K562 (cell line): ENCODE results near the gene TMEM14C. TPM values are rescaled to one million over a fixed set of nuclear protein-coding genes. Genes with fewer than 3 reads are reported as not detected.

Experiments used
- ATAC-seq: fragments of 200-7000 bp; cut with Tn5 transposase; 3 replicates; pipeline ENCODE4 v1.9.1; 2020; ENCODE audit warnings: moderate library complexity
- BruUV-seq: library from RNA; stranded (reverse); fragments of 400-500 nt; replicated peaks from 2 replicates; lab custom pipeline; 2021; lab: Mats Ljungman, UMichigan
- CTCF ChIA-PET: fragments of 300-600 bp; formaldehyde crosslinking; extraction: SDS; loops from one replicate; lab custom pipeline; 2021; ENCODE audit warnings: low intra/inter-chr PET ratio; lab: Yijun Ruan, JAX
- POLR2A ChIA-PET: fragments of 300-600, 350-650 bp; sonication (Branson Sonifier 250); formaldehyde crosslinking; extraction: SDS; loops from one replicate; lab custom pipeline; 2021; ENCODE audit warnings: antibody characterized with exemption, inconsistent platforms; lab: Yijun Ruan, JAX
- DNase-seq, 4 experiments: peaks; one replicate each; pipeline versions ENCODE4 v3.0.0 to v3.0.0-alpha.2; 2011 to 2018; ENCODE audit warnings: low spot score in 3 of 4, mixed read lengths in 3 of 4; ENCODE audit errors: extremely low read depth in 1 of 4
- FAIRE-seq: peaks from 2 replicates; lab custom pipeline; 2011; peaks lifted over from hg19 to GRCh38; lab: Jason Lieb, UNC
- H2AFZ ChIP-seq: 2 replicates; pipeline ENCODE4 v1.6.0; 2011; ENCODE audit warnings: low read depth, low read length, control low read depth, inconsistent platforms
- H3K27ac ChIP-seq: fragments of 200-600 bp; 3 replicates; pipeline ENCODE4 v1.8.0; 2011; ENCODE audit warnings: low read depth, mild to moderate bottlenecking, control low read depth, inconsistent platforms, low read length, moderate library complexity, mixed read lengths; ENCODE audit errors: extremely low read depth
- H3K27me3 ChIP-seq, 2 experiments: fragments of 300-600 bp in 1 of 2; 2 replicates in 1 of 2; 3 replicates in 1 of 2; pipeline versions ENCODE4 v1.6.0 to v1.8.0; 2011; ENCODE audit warnings: inconsistent platforms in 2 of 2, low read length in 2 of 2, mild to moderate bottlenecking in 1 of 2, mixed read lengths in 1 of 2, moderate library complexity in 1 of 2; ENCODE audit not compliant: control insufficient read depth in 2 of 2, insufficient read depth in 2 of 2
- H3K36me3 ChIP-seq: fragments of 300-600 bp; 3 replicates; pipeline ENCODE4 v1.8.0; 2011; ENCODE audit warnings: mild to moderate bottlenecking, low read length, inconsistent platforms; ENCODE audit not compliant: control insufficient read depth, insufficient read depth
- H3K4me1 ChIP-seq, 2 experiments: fragments of 200-600 bp in 1 of 2; replicated peaks in 1 of 2; 2 replicates in 1 of 2; 3 replicates in 1 of 2; pipeline versions ENCODE4 v1.5.1 to v1.8.0; 2011; ENCODE audit warnings: inconsistent platforms in 2 of 2, low read length in 2 of 2, mild to moderate bottlenecking in 1 of 2, mixed read lengths in 1 of 2, moderate library complexity in 1 of 2; ENCODE audit not compliant: control insufficient read depth in 2 of 2, insufficient read depth in 2 of 2
- H3K4me2 ChIP-seq: 2 replicates; pipeline ENCODE4 v1.6.1; 2011; ENCODE audit warnings: low read length, control low read depth, inconsistent platforms, mixed read lengths; ENCODE audit not compliant: insufficient read depth
- H3K4me3 ChIP-seq: fragments of 200-600 bp; sonication (generic), shearing (Covaris generic); 2 replicates; pipeline ENCODE4 v1.5.1; 2016; ENCODE audit warnings: control low read depth, inconsistent platforms
- H3K79me2 ChIP-seq: fragments of 200-600 bp; 3 replicates; pipeline ENCODE4 v1.8.0; 2011; ENCODE audit warnings: low read length, inconsistent platforms; ENCODE audit not compliant: control insufficient read depth, insufficient read depth
- H3K9ac ChIP-seq, 2 experiments: 2 replicates each; pipeline versions ENCODE4 v1.6.0 to v1.6.1; 2011; ENCODE audit warnings: low read depth in 2 of 2, low read length in 2 of 2, control low read depth in 1 of 2, inconsistent platforms in 1 of 2, mild to moderate bottlenecking in 1 of 2, mixed read lengths in 1 of 2; ENCODE audit not compliant: insufficient read depth in 1 of 2
- H3K9me1 ChIP-seq: one replicate; pipeline ENCODE4 v1.6.0; 2011; ENCODE audit warnings: inconsistent platforms, mild to moderate bottlenecking, low read length, moderate library complexity; ENCODE audit not compliant: control insufficient read depth, insufficient read depth
- H3K9me3 ChIP-seq: replicated peaks from 2 replicates; pipeline ENCODE4 v1.5.1; 2011; ENCODE audit warnings: low read depth, low read length, inconsistent platforms; ENCODE audit not compliant: control insufficient read depth, insufficient read depth
- H4K20me1 ChIP-seq: replicated peaks from 2 replicates; pipeline ENCODE4 v1.6.1; 2011; ENCODE audit warnings: low read length, inconsistent platforms, mixed read lengths; ENCODE audit not compliant: control insufficient read depth, insufficient read depth
- KAT7 ChIP-seq: sonication (generic); formaldehyde crosslinking; IDR thresholded peaks from 2 replicates; pipeline ENCODE4 v1.8.0; 2022; ENCODE audit warnings: missing genetic modification reagents, mild to moderate bottlenecking, borderline replicate concordance
- TAF7 ChIP-seq: fragments of 450-650 bp; IDR thresholded peaks from 2 replicates; pipeline ENCODE4 v1.6.1; 2016; ENCODE audit warnings: missing genetic modification characterization, missing compliant biosample characterization
- WGBS: fragments of 100-300 bp; shearing (Covaris generic); methylation state at CpG from one replicate; pipeline ENCODE4 v1.1.6; 2016; ENCODE audit warnings: low coverage, mixed read lengths; ENCODE audit not compliant: insufficient coverage; ENCODE audit errors: missing lambda C conversion rate; 5-methylcytosine and 5-hydroxymethylcytosine counted together
- in situ Hi-C: fragments of 300-500 bp; cut with MboI; formaldehyde crosslinking; loops from 4 replicates; pipeline ENCODE4 v1.15.0; 2018; ENCODE audit warnings: inconsistent platforms, mixed read lengths
- intact Hi-C: fragments of 100-400 bp; cut with micrococcal nuclease; formaldehyde crosslinking; loops from 2 replicates; pipeline ENCODE4 v1.14.2; 2022
- polyA plus RNA-seq, 8 experiments: library from polyadenylated mRNA; depleted of rRNA in 4 of 8; stranded (reverse) in 5 of 8; unstranded in 3 of 8; fragments of >200 nt; fragmentation: Nextera tagmentation in 2 of 8; fragmentation: Illumina TruSeq in 1 of 8; extraction: Ambion mirVana in 2 of 8; extraction: Trizol in 1 of 8; gene quantifications; 2 replicates each; pipeline versions ENCODE4 v1.2.1 to v1.2.3, GENCODE V29; 2011 to 2014; ENCODE audit warnings: inconsistent platforms in 1 of 8, missing spikeins in 1 of 8
- total RNA-seq, 7 experiments: library from RNA; depleted of rRNA in 6 of 7; stranded (reverse); fragments of >200 nt in 6 of 7; fragmentation: Illumina TruSeq in 2 of 7; extraction: Trizol in 2 of 7; gene quantifications; 2 replicates each; pipeline versions ENCODE4 v1.2.1 to v1.2.3, GENCODE V29; 2011 to 2021; ENCODE audit warnings: low replicate concordance in 1 of 7
- TF ChIP-seq, protein P1 (sequence below), 3 experiments: fragments of 200-800 bp in 1 of 3; fragments of 250-450 bp in 1 of 3; fragments of 450-650 bp in 1 of 3; sonication (Bioruptor Pico) in 1 of 3; sonication (Bioruptor generic) in 1 of 3; formaldehyde crosslinking in 1 of 3; IDR thresholded peaks; 2 replicates each; pipeline versions ENCODE4 v1.6.1 to v1.8.0; 2016 to 2022; ENCODE audit warnings: mild to moderate bottlenecking in 2 of 3, missing genetic modification characterization in 2 of 3, missing compliant biosample characterization in 1 of 3, moderate library complexity in 1 of 3
- TF ChIP-seq, protein P2 (sequence below): sonication (generic); formaldehyde crosslinking; IDR thresholded peaks from 2 replicates; pipeline ENCODE4 v1.8.0; 2022; ENCODE audit warnings: missing genetic modification reagents, mild to moderate bottlenecking, borderline replicate concordance
- TF ChIP-seq, protein P3 (sequence below): fragments of 250-450 bp; sonication (Bioruptor Pico); IDR thresholded peaks from 2 replicates; pipeline ENCODE4 v1.5.0; 2021
- TF ChIP-seq, protein P4 (sequence below): fragments of 450-650 bp; IDR thresholded peaks from one replicate; pipeline ENCODE4 v1.6.1; 2018; ENCODE audit warnings: mild to moderate bottlenecking, moderate library complexity; ENCODE audit not compliant: partially characterized antibody

TMEM14C gene
- total and polyA plus RNA-seq, 9 of the 15 experiments (the other 6 are each of a cell fraction or from before 2014, with no cell fraction given) = 151 to 496 (median 263) TPM

DNA sequence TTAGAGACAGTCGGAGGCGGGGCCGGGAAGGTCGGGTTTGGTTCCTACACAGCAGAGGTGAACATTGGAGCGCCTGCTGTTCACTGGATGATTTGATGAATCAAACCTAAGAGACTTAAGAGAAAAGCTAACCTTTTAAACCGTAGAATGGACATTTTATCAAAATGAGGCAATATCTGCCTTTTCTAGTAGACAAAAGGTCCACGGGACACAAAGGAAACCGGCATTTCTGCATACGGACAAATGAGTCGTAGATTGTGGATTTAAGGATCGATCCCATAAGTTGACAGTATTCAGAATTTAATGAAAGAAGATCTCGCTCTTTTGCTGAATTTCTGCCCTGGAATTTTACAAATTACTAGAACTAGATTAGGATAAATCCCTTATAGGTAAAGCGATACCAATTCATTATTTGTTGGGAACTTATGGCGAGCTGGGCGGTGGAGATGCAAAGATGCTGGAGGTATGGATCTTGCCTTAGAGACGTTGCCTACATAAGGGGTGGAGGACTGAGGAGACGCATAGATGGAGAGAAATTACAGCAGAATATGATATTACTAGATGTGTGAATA lies 27.7 kb upstream of the TMEM14C start:
- intact Hi-C loops (loop anchor here (2.0 kb wide), 2 partner anchors 176 to 184 kb away; no protein-coding TSS in a partner anchor), in situ Hi-C loops (no loop called here)
- POLR2A ChIA-PET = interaction anchor here (0.5 to 1.8 kb wide), 19 partner anchors 8 to 1733 kb away, joined by 3 to 12 read pairs (median 3); no protein-coding TSS in a partner anchor
- Histone ChIP-seq H4K20me1 (no peaks in the 10 kb centered on the region), H3K9me1 (no peaks in the 10 kb centered on the region), H2AFZ (peak overlapping the region; percentile 81), H3K36me3 (peaks cover 43% of the 10 kb centered on the region), H3K4me3 (peak overlapping the region; percentile 55), H3K4me2 (peak overlapping the region; percentile 94), H3K9me3 (peaks cover 3% of the 10 kb centered on the region; the same call in 1 of the 2 replicates), H3K4me1 (peaks cover 5 to 13% of the 10 kb centered on the region in 2 experiments; a peak in 4 of 5 replicates), H3K27ac (peak overlapping the region; percentile 84), H3K79me2 (peaks cover 68% of the 10 kb centered on the region), H3K27me3 (no peaks in the 10 kb centered on the region), H3K9ac (peak overlapping the region; percentile 89 to 100)
- BruUV-seq = no TSS peak
- FAIRE-seq (no peak), DNase-seq (peak in 2 of 4 experiments; percentile 34 to 40), ATAC-seq (0 out of 3 replicates have a peak, but pooled peaks have one; percentile 9)
- CTCF ChIA-PET = interaction anchor here (0.8 kb wide), 1 partner anchor 192 kb away, joined by 3 read pairs; no protein-coding TSS in a partner anchor
- WGBS = under 1% methylated on average over 17 of the region's 17 CpGs
- TF ChIP-seq, protein P1, sequence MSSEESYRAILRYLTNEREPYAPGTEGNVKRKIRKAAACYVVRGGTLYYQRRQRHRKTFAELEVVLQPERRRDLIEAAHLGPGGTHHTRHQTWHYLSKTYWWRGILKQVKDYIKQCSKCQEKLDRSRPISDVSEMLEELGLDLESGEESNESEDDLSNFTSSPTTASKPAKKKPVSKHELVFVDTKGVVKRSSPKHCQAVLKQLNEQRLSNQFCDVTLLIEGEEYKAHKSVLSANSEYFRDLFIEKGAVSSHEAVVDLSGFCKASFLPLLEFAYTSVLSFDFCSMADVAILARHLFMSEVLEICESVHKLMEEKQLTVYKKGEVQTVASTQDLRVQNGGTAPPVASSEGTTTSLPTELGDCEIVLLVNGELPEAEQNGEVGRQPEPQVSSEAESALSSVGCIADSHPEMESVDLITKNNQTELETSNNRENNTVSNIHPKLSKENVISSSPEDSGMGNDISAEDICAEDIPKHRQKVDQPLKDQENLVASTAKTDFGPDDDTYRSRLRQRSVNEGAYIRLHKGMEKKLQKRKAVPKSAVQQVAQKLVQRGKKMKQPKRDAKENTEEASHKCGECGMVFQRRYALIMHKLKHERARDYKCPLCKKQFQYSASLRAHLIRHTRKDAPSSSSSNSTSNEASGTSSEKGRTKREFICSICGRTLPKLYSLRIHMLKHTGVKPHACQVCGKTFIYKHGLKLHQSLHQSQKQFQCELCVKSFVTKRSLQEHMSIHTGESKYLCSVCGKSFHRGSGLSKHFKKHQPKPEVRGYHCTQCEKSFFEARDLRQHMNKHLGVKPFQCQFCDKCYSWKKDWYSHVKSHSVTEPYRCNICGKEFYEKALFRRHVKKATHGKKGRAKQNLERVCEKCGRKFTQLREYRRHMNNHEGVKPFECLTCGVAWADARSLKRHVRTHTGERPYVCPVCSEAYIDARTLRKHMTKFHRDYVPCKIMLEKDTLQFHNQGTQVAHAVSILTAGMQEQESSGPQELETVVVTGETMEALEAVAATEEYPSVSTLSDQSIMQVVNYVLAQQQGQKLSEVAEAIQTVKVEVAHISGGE (CRISPR knock-in tag; IDR thresholded peaks at IDR 0.05) = peak in 1 of 3 experiments; percentile 5; a peak in 1 of 6 replicates
- TF ChIP-seq KAT7 (CRISPR knock-in tag) = peak; percentile 3; the same call in 1 of the 2 replicates
- TF ChIP-seq, protein P2, sequence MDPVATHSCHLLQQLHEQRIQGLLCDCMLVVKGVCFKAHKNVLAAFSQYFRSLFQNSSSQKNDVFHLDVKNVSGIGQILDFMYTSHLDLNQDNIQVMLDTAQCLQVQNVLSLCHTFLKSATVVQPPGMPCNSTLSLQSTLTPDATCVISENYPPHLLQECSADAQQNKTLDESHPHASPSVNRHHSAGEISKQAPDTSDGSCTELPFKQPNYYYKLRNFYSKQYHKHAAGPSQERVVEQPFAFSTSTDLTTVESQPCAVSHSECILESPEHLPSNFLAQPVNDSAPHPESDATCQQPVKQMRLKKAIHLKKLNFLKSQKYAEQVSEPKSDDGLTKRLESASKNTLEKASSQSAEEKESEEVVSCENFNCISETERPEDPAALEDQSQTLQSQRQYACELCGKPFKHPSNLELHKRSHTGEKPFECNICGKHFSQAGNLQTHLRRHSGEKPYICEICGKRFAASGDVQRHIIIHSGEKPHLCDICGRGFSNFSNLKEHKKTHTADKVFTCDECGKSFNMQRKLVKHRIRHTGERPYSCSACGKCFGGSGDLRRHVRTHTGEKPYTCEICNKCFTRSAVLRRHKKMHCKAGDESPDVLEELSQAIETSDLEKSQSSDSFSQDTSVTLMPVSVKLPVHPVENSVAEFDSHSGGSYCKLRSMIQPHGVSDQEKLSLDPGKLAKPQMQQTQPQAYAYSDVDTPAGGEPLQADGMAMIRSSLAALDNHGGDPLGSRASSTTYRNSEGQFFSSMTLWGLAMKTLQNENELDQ (CRISPR knock-in tag) = 0 out of 2 replicates have a peak, but pooled peaks have one; percentile 57
- TF ChIP-seq TAF7 (tag) = 0 out of 2 replicates have a peak, but pooled peaks have one; percentile 8
- TF ChIP-seq, protein P3, sequence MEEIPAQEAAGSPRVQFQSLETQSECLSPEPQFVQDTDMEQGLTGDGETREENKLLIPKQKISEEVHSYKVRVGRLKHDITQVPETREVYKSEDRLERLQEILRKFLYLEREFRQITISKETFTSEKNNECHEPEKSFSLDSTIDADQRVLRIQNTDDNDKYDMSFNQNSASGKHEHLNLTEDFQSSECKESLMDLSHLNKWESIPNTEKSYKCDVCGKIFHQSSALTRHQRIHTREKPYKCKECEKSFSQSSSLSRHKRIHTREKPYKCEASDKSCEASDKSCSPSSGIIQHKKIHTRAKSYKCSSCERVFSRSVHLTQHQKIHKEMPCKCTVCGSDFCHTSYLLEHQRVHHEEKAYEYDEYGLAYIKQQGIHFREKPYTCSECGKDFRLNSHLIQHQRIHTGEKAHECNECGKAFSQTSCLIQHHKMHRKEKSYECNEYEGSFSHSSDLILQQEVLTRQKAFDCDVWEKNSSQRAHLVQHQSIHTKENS (CRISPR knock-in tag) = no peak
- TF ChIP-seq, protein P4, sequence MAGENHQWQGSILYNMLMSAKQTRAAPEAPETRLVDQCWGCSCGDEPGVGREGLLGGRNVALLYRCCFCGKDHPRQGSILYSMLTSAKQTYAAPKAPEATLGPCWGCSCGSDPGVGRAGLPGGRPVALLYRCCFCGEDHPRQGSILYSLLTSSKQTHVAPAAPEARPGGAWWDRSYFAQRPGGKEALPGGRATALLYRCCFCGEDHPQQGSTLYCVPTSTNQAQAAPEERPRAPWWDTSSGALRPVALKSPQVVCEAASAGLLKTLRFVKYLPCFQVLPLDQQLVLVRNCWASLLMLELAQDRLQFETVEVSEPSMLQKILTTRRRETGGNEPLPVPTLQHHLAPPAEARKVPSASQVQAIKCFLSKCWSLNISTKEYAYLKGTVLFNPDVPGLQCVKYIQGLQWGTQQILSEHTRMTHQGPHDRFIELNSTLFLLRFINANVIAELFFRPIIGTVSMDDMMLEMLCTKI = no peak
